ENCODE measurements around the gene CDKN3.
"Not testable (repeated sequence)": the region's sequence is repeated elsewhere in the genome, so short reads cannot be mapped to it uniquely, and the experiment has no call there.

The CDKN3 gene

DNA sequence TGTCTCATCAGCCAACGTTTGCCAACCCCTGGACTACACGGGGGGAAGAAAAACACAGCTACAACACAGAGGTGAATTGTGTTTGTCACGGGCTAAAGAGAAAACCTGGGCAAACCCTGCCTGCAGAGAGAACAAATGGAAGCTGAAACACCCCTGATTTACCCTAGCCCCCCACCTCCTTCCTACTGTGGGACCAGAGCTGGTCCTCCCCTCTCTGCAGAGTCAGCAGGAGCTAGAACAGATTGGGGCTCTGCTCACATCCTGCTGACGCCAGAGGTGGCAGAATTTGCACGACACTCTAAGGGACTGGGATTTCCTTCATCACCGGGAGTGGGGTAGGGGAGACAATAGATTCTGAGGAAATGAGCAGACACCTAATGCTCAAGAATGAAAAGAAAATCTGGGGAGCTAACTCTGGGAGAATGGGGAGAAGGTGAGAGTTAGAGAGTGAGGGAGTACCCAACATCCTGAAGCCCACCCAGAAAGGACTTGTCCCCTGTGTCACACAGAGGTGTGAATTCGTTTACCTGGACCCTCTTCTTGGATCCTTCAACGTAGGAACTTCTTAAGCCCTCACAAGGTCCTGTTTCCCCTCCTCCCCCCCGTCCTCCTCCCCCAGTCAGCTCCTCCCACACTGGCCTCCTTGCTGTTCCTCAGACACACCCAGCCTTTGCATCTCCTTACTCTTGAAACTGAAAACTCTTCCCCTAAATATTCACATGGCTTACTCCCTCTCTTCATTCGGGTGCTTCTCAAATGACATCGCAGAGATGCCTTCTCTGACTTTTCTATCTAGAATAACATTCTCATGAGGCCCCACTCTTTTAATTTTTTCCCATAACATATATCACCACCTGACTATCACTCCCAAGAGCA lies 26.2 kb upstream of the CDKN3 start:
- no peak for DNase-seq (ENCODE audit: low spot score)

DNA sequence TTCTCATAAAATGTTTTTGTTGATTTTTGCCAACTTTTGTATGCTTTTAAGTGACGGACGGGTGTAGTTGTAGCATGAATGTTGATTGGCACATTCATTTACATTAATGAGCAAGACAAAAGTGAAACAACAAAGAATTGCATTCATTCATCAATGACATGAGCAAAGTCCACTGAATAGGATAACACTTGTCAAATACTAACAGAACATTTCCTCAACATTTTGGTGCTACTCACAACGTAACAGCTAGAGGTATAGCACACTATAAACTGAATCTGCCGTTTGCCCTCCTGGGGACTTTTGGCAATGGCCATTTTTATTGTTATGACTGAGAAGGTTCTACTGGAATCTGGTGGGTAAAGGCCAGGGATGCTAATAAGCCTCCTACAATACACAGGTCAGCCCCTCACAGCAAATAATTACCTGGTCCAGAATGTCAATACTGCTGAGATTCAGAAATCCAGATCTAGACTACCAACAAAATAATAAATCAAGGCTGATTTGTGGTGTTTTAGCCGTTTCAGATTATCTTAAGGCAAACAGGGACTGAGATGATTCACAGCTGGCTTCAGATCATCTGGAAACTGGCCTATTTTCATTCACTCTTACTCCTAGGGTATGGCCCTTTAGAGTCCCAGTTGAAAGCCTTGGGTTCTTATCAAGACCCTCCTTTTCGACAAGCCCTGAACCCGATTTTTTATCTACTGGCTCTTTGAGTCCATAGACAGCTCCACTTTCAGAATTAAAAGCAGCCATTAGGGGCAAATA lies 22.5 kb upstream of the CDKN3 start:
- no peak for DNase-seq (ENCODE audit: low spot score)

DNA sequence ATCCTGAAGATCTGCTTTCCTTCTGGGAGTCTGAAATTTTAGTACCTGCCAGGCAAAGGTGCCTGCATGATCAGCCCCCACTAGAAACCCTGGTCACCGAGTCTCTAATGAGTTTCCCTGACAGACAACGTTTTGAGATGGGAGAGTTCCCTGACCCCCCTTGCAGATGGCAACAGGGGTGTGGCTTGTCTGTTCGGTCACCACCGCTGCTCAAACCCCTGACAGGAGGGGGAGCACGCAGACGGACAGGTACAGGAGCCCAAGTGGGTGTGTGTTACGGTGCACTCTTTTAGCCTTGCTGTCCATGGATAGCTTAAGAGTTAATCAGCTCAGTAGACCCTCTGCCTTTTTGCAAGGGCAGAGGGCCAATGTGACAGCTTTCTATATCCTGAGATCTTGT lies 19.3 kb upstream of the CDKN3 start:
- DNase-seq (ENCODE audit: low spot score): no peak

DNA sequence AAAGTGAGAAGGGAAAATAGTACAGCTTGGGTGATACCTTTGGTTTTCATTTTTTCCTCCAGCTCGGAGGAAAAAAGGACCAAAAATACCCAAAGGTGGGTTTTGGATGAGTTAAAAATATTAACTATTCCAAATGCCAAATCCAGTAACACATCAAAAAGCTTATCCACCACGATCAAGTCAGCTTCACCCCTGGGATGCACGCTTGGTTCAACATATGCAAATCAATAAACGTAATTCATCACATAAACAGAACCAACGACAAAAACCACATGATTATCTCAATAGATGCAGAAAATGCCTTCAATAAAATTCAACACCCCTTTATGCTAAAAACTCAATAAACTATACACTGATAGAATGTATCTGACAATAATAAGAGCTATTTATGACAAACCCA lies 17.9 kb upstream of the CDKN3 start:
- DNase-seq (ENCODE audit: low spot score): not testable (repeated sequence)

DNA sequence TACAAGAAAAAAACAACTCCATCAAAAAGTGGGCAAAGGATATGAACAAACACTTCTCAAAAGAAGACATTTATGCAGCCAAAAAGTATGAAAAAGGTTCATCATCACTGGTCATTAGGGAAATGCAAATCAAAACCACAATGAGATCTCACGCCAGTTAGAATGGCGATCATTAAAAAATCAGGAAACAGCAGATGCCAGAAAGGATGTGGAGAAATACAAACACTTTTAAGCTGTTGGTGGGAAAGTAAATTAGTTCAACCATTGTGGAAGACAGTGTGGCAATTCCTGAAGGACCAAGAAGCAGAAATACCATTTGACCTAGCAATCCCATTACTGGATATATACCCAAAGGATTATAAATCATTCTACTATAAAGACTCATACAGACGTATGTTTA lies 16.2 kb upstream of the CDKN3 start:
- not testable (repeated sequence) for DNase-seq (ENCODE audit: low spot score)

DNA sequence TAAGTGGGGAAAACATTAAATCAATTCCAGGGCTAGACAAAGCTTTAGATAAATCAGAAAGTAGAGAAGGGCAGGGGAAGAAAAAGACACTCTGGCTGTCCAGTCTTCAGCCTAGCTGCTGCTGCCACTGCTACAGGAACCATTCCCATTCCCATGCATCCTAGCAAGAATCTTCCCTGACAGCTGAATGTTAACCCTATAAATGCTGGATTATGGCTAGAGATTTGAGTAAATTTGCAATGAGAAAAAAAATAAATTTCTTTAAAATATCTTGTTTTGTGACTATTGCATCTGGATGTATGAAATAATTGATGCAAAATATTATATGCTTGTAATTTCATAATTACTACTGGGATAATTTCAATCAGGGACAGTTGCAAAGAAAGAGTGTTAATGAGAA lies 15.0 kb upstream of the CDKN3 start:
- DNase-seq (ENCODE audit: low spot score): no peak

DNA sequence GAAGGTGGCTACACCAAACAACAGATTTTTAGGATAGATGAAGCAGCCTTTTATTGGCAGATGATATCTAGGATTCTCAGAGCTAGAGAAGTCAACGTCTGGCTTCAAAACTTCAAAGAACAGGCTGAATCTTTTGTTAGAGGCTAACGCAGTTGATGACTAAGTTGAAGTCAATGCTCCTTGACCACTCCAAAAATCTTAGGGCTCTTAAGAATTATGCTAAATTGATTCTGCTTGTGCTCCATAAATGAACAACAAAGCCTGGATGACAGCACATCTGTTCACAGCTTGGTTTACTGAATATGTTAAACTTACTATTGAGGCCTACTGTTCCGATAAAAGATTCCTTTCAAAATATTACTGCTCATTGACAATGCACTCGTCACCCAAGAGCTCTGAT lies 13.0 kb upstream of the CDKN3 start:
- DNase-seq (ENCODE audit: low spot score): no peak

DNA sequence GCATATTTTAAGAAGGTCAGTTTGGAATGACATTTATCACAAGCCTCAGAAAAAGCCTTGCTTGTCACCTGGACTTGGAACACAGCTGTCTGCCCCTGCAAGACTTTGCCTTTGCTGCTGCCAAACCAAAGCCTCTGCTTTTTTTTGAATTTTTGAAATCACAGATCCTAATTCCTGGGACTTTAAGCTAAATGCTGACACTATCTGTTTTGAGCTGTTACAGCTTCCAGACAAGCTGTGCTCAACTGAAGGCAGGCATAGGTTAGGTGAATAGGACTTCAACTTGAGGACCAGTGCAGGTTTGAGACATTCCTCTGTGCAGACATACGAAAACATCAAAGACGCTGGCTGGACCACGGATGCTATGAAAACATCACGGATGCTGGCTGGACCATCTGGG lies 11.3 kb upstream of the CDKN3 start:
- DNase-seq (ENCODE audit: low spot score): no peak

DNA sequence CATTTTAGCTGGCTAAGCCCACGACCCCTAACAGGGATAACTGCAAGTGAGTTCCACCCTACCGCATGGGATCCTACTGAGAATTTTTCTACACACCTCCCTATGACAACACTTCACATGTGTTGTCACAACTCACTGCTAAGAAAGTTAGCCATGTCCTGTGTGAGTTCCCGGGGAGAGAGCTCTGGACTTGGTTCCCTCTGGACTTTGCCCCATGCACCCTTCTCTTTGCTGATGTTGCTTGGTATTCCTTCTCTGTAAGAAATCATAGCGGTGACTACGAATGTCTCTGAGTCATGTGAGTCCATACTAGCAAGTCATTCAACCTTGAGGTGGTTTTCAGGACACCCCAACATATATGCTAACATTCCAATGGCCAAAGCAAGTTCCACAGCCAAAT lies 9.5 kb upstream of the CDKN3 start:
- no peak for DNase-seq (ENCODE audit: low spot score)

DNA sequence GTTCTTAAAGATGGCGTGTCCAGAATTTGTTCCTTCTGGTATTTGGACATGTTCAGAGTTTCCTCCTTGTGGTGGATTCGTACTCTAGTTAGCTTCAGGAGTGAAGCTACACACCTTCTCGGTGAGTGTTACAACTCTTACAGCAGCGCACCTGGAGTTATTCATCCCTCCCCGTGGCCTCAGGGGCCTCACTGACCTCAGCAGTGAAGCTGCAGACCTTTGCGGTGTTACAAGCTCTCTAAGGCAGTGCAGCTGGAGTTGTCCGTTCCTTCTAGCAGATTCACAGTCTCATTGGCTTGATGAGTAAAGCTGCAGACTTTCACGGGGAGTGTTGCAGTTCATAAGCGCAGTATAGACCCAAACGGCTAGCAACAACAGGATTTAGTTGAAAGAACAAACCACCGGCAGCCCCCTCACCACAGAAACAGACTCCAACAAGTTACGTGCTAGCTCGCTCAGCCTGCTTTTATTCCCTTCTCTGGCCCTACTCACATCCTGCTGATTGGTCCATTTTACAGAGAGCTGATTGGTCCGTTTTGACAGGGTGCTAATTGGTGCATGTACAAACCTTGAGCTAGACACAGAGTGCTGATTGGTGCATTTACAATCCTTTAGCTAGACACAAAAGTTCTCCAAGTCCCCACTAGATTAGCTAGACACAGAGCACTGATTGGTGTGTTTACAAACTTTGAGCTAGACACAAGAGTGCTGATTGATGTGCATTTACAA lies 4.5 kb upstream of the CDKN3 start:
- DNase-seq (ENCODE audit: low spot score): no peak

DNA sequence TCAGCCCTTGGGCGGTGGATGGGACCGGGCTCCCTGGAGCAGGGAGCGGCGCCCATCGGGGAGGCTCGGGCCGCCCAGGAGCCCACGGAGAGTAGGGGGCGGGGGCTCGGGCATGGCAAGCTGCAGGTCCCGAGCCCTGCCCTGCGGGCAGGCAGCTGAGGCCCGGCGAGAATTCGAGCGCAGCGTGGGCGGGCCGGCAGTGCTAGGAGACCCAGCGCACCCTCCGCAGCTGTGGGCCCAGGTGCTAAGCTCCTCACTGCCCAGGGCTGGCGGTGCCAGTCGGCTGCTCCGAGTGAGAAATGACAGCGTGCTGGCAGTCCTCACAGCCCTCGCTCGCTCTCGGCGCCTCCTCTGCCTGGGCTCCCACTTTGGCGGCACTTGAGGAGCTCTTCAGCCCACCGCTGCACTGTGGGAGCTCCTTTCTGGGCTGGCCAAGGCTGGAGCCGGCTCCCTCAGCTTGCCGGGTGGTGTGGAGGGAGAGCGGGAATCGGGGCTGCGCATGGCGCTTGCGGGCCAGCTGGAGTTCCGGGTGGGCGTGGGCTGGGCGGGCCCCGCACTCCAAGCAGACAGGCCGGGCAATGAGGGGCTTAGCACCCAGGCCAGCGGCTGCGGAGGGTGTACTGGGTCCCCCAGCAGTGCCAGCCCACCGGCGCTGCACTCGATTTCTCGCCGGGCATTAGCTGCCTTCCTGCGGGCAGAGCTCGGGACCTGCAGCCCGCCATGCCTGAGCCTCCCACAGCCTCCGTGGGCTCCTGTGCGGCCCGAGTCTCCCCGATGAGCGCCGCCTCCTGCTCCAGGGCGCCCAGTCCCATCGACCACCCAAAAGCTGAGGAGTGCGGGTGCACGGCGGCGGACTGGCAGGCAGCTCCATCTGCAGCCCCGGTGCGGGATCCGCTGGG lies 3.6 kb upstream of the CDKN3 start:
- not testable (repeated sequence) for DNase-seq (ENCODE audit: low spot score)

DNA sequence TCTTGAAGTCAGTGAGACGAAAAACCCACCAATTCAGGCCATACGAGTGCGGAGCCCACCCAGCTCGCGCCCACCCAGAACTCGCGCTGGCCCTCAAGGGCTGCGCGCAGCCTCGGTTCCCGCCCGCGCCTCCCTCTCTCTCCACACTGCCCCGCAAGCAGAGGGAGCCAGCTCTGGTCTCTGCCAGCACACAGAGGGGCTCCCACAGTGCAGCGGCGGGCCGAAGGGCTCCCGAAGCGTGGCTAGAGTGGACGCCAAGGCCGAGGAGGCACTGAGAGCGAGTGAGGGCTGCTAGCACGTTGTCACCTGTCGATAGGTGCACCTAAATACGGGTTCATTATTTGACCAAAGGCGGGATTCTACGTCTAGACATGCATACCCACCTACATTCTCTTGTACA lies 2.2 kb upstream of the CDKN3 start:
- no peak for DNase-seq (ENCODE audit: low spot score)

DNA sequence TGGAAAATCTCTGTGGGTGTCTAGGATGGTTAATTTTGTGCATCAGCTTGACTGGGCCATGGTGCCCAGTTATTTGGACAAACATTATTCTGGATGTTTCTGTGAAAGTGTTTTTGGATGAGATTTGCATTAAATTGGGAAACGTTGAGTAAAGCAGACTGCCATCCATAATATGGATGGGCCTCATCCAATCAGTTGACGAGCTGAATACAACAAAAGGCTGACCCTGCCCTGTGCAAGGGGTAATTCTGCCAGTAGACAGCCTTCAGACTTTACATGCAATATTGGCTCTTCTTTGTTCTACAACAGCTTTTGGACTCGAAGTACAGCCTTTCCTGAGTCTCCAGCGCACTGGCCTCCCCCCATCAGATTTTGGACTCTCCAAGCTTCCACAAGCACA lies 1.5 kb upstream of the CDKN3 start:
- DNase-seq (ENCODE audit: low spot score): no peak

DNA sequence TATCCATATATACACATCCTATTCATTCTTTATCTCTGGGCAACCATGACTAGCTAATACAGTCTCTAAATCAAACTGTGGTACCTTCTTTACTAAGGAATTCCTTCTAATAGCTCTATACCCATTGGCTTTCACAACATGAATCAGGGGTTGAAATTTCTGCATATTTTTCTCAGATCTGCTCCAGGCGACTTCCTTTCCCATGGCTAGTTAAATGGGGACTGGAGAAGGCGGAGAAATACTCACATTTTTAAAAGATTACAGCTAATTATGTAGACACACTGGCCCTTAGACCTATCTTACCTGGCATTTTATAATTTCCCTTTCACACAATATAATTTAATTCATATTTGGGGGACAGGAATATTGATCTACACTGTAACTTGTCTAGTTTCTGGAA lies 1.1 kb upstream of the CDKN3 start:
- DNase-seq (ENCODE audit: low spot score): no peak

DNA sequence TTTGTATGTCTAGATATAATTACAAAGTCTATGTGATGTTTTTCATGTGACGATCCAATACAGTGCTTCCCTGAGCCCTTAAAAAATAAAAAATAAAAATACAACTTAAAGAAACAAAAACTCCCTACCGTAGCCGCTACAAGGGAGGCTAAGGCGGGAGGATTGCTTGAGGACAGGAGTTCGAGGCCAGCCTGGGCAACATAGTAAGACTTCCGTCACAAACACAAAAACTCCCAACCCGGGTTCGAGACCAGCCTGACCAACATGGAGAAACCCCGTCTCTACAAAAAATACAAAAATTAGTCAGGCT lies 669 bp upstream of the CDKN3 start:
- no peak for DNase-seq (ENCODE audit: low spot score)

DNA sequence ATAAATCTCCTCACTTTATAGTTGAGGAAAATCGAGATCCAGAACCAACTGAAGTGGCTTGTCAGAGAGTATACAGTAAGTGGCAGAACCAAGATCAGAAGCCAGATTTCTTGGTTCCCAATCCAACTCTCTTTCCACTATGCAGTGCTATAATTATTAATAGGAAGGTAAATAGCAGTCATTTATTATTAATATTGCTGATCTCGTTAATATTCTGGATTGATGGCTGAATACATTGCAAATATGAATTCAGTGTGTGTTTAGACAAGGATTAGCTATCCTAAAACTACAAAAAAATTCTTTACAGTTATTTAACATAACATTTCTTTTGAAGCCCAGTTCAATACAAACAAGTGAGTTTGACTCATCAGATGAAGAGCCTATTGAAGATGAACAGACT lies 2.8 kb downstream of the CDKN3 start:
- no peak for DNase-seq (ENCODE audit: low spot score)

DNA sequence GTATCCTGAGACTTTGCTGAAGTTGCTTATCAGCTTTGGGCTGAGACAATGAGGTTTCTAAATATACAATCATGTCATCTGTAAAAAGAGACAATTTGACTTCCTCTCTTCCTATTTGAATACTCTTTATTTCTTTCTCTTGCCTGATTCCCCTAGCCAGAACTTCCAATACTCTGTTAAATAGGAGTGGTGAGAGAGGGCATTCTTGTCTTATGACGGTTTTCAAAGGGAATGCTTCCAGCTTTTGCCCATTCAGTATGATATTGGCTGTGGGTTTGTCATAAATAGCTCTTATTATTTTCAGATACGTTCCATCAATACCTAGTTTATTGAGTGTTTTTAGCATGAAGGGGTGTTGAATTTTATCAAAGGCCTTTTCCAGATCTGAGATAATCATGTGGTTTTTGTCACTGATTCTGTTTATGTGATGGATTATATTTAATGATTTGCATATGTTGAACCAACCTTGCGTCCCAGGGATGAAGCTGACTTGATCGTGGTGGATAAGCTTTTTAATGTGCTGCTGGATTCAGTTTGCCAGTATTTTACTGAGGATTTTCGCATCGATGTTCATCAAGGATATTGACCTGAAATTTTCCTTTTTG lies 6.7 kb downstream of the CDKN3 start:
- not testable (repeated sequence) for DNase-seq (ENCODE audit: low spot score)

DNA sequence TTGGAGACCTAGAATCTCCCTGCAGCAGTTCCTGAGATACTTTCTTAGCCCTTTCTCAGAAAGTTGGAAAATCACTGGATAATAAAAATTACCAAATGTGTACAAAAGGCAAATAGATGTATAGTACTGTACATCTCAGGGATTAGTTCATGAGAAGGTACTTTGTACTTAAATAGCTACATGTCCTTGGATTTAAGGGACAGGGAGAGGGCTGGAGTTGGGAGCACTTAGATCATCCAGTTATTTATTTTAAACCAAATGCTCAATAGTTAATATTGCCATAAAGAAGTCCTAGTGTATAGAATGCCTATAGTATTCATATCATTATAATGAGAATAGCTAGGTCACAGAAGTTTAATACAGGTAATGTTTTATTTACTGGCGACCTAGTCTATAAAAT lies 13.4 kb downstream of the CDKN3 start:
- no peak for DNase-seq (ENCODE audit: low spot score)

DNA sequence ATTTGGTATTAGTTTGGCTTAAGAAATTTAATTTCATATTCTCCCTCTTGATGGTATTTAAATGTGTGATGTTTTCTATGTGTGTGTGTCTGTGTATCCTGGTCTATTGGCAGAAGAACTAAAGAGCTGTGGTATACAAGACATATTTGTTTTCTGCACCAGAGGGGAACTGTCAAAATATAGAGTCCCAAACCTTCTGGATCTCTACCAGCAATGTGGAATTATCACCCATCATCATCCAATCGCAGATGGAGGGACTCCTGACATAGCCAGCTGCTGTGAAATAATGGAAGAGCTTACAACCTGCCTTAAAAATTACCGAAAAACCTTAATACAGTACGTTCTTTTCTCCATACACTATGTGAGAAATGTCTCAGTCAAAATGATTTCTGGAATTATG lies 14.6 kb downstream of the CDKN3 start:
- DNase-seq (ENCODE audit: low spot score): no peak

DNA sequence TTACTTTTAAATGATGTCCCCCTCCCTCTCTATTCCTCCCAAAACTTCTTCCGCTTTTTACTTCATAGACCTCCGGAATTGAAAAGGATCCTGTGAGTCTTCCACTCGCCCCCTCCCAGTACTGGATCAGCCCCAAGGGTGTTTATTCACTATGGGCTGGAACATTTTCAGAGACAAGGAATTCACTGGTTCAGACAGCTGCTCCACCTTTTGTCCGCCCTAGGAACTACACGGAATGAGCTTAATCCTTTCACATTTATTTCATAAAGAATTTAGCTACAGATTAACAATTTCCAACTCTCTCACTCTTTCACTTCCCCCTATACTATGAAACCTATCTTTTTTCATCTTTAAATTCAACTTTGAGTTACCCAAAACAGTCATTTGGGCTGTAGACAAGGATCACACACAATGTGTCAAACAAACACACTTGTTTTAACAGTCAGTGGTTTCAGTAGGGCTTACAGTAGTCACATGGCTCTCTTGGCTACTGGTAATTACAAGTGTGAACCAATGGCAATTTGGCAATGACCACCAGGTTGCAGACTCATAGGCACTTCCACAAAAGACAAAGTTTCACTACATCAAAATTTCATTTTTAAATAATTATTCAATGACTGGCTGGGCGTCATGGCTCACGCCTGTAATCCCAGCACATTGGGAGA lies 23.8 kb downstream of the CDKN3 start:
- DNase-seq (ENCODE audit: low spot score): no peak

DNA sequence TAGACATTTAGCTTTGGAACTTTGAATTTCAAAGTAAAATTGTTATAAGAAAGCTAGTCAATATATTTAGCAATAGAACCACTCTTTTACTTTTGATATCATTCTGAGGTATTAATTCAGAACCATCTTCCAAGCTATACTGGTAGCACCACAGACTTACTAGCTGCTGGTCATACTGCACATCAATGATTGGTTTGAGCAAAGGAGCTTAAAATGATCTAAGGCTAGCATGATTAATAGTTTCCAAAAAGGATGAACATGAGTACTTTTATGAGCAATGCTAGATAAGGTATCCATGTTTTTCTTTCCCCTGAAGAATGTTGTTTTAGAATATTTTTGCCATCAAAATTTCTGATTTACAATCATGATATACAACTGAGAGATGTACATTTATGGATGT lies 27.2 kb downstream of the CDKN3 start:
- DNase-seq (ENCODE audit: low spot score): no peak
